HEK293 (cell line): ENCODE results near the gene ZDHHC8.

Experiments used
- CTCF ChIA-PET: fragments of 350-600 bp; formaldehyde crosslinking; extraction: SDS; loops from one replicate; lab custom pipeline; 2021; ENCODE audit warnings: antibody characterized with exemption; lab: Yijun Ruan, JAX
- POLR2A ChIA-PET: fragments of 300-600 bp; formaldehyde crosslinking; extraction: SDS; loops from one replicate; lab custom pipeline; 2020; ENCODE audit warnings: antibody characterized with exemption, inconsistent platforms; lab: Yijun Ruan, JAX
- H3K27ac ChIP-seq: fragments of 200-500 bp; sonication (Bioruptor generic); 2 replicates; pipeline ENCODE4 v1.5.1; 2014; ENCODE audit warnings: low read depth, low read length, control low read depth, inconsistent platforms; ENCODE audit errors: extremely low read depth
- H3K36me3 ChIP-seq, 2 experiments: fragments of 200-500 bp in 1 of 2; sonication (Bioruptor generic) in 1 of 2; 1 replicate in 1 of 2; 2 replicates in 1 of 2; pipeline ENCODE4 v1.5.1; 2014 to 2017; ENCODE audit warnings: inconsistent platforms in 2 of 2, low read length in 2 of 2; ENCODE audit not compliant: control insufficient read depth in 2 of 2, insufficient read depth in 1 of 2
- H3K4me1 ChIP-seq: fragments of 200-500 bp; sonication (Bioruptor generic); 2 replicates; pipeline ENCODE4 v1.5.1; 2014; ENCODE audit warnings: mild to moderate bottlenecking, low read length, inconsistent platforms; ENCODE audit not compliant: control insufficient read depth, insufficient read depth
- H3K4me3 ChIP-seq: 2 replicates; pipeline ENCODE4 v1.5.1; 2011; ENCODE audit warnings: low read depth, mild to moderate bottlenecking, control low read depth, low read length, moderate library complexity
- H3K9me3 ChIP-seq: fragments of 200-500 bp; sonication (Bioruptor generic); 2 replicates; pipeline ENCODE4 v1.5.1; 2014; ENCODE audit warnings: low read depth, low read length, inconsistent platforms; ENCODE audit not compliant: control insufficient read depth, insufficient read depth
- EGR2 ChIP-seq: fragments of 450-650 bp; formaldehyde crosslinking; IDR thresholded peaks from 2 replicates; pipeline ENCODE4 v1.5.1; 2016; ENCODE audit warnings: low read depth, missing biosample characterization, missing genetic modification characterization
- KLF16 ChIP-seq: fragments of 450-650 bp; formaldehyde crosslinking; IDR thresholded peaks from 2 replicates; pipeline ENCODE4 v1.5.1; 2017; ENCODE audit warnings: missing biosample characterization, missing genetic modification characterization
- KLF9 ChIP-seq: fragments of 450-650 bp; formaldehyde crosslinking; IDR thresholded peaks from 2 replicates; pipeline ENCODE4 v1.5.1; 2016; ENCODE audit warnings: missing biosample characterization, missing genetic modification characterization, low read depth
- YY1 ChIP-seq: fragments of 450-650 bp; formaldehyde crosslinking; IDR thresholded peaks from 2 replicates; pipeline ENCODE4 v1.5.1; 2018; ENCODE audit warnings: missing biosample characterization, missing genetic modification characterization
- ZBTB10 ChIP-seq: fragments of 450-650 bp; formaldehyde crosslinking; IDR thresholded peaks from 2 replicates; pipeline ENCODE4 v1.5.1; 2016; ENCODE audit warnings: missing biosample characterization, missing genetic modification characterization
- ZBTB17 ChIP-seq: fragments of 450-650 bp; formaldehyde crosslinking; IDR thresholded peaks from 2 replicates; pipeline ENCODE4 v1.5.1; 2016; ENCODE audit warnings: missing biosample characterization, missing genetic modification characterization
- ZFHX2 ChIP-seq: fragments of 450-650 bp; formaldehyde crosslinking; conservative IDR thresholded peaks from 2 replicates; pipeline ENCODE4 v1.5.1; 2016; ENCODE audit warnings: missing biosample characterization, missing genetic modification characterization
- ZNF24 ChIP-seq: fragments of 450-650 bp; formaldehyde crosslinking; IDR thresholded peaks from 2 replicates; pipeline ENCODE4 v1.5.1; 2016; ENCODE audit warnings: missing biosample characterization, missing genetic modification characterization
- ZNF404 ChIP-seq: fragments of 450-650 bp; formaldehyde crosslinking; IDR thresholded peaks from 2 replicates; pipeline ENCODE4 v1.5.1; 2017; ENCODE audit warnings: missing biosample characterization, missing genetic modification characterization
- ZNF449 ChIP-seq: fragments of 450-650 bp; formaldehyde crosslinking; IDR thresholded peaks from 2 replicates; pipeline ENCODE4 v1.5.1; 2017; ENCODE audit warnings: missing biosample characterization, mild to moderate bottlenecking, missing genetic modification characterization, moderate library complexity
- ZNF544 ChIP-seq: fragments of 450-650 bp; formaldehyde crosslinking; IDR thresholded peaks from 2 replicates; pipeline ENCODE4 v1.5.0; 2017; ENCODE audit warnings: missing biosample characterization, missing genetic modification characterization
- ZNF580 ChIP-seq: fragments of 450-650 bp; formaldehyde crosslinking; IDR thresholded peaks from 2 replicates; pipeline ENCODE4 v1.5.1; 2016; ENCODE audit warnings: missing biosample characterization, missing genetic modification characterization
- ZNF623 ChIP-seq: fragments of 450-650 bp; formaldehyde crosslinking; IDR thresholded peaks from 2 replicates; pipeline ENCODE4 v1.5.1; 2016; ENCODE audit warnings: missing biosample characterization, missing genetic modification characterization
- ZNF670 ChIP-seq: fragments of 450-650 bp; formaldehyde crosslinking; IDR thresholded peaks from 2 replicates; pipeline ENCODE4 v1.5.1; 2016; ENCODE audit warnings: missing biosample characterization, missing genetic modification characterization, low read depth
- ZNF692 ChIP-seq: fragments of 450-650 bp; formaldehyde crosslinking; IDR thresholded peaks from 2 replicates; pipeline ENCODE4 v1.5.1; 2016; ENCODE audit warnings: missing biosample characterization, missing genetic modification characterization

Gene ZDHHC8

GRCh38 chr22:20116951-20117632 is 14.5 kb upstream of the ZDHHC8 start, which contains the start of gene TRMT2A (continued):
- TF ChIP-seq ZNF449 (tag by site-specific recombination) (peak; percentile 49; the same call in 1 of the 2 replicates), ZNF692 (peak; percentile 78), ZNF544 (tag by site-specific recombination) (no peak), ZNF404 (tag by site-specific recombination) (no peak)

GRCh38 chr22:20117633-20118299 is 13.8 kb upstream of the ZDHHC8 start:
- ChIA-PET POLR2A (interaction anchor here (0.6 to 6.1 kb wide), 16 partner anchors 8 to 388 kb away, joined by 3 to 62 read pairs (median 4); partner anchors contain the start of genes DGCR8 and ZDHHC8), CTCF (interaction anchor here (0.7 to 2.1 kb wide), 6 partner anchors 9 to 990 kb away, joined by 3 to 7 read pairs (median 4); no protein-coding TSS in a partner anchor)
- peak; percentile 72 for TF ChIP-seq ZFHX2 (tag by site-specific recombination)
- TF ChIP-seq YY1 (tag by site-specific recombination): no peak
- TF ChIP-seq ZNF670 (tag by site-specific recombination): no peak
- 0 out of 2 replicates have a peak, but pooled peaks have one; percentile 15 for TF ChIP-seq KLF16
- TF ChIP-seq EGR2 (tag by site-specific recombination): peak; percentile 60
- TF ChIP-seq KLF9 (tag by site-specific recombination): peak; percentile 17; the same call in 1 of the 2 replicates
- peak; percentile 70 for TF ChIP-seq ZBTB10
- TF ChIP-seq ZNF24 (tag by site-specific recombination): peak; percentile 68; the same call in 1 of the 2 replicates
- TF ChIP-seq ZNF623 (tag by site-specific recombination): 0 out of 2 replicates have a peak, but pooled peaks have one; percentile 9
- Histone ChIP-seq H3K4me1 (no peaks in the 10 kb centered on the region), H3K9me3 (no peaks in the 10 kb centered on the region), H3K36me3 (peaks cover 25 to 83% of the 10 kb centered on the region in 2 experiments), H3K27ac (peak overlapping the region; percentile 88), H3K4me3 (peak overlapping the region; percentile 93)

GRCh38 chr22:20118300-20119020 is 13.1 kb upstream of the ZDHHC8 start:
- CTCF ChIA-PET: interaction anchor here (0.6 to 2.1 kb wide), 8 partner anchors 8 to 390 kb away, joined by 3 to 7 read pairs (median 4); no protein-coding TSS in a partner anchor

More at GRCh38 chr22:20118300-20119020, 13.1 kb upstream of the ZDHHC8 start:
- Histone ChIP-seq H3K9me3 (no peaks in the 10 kb centered on the region), H3K4me3 (peak overlapping the region; percentile 93), H3K36me3 (peaks cover 32 to 82% of the 10 kb centered on the region in 2 experiments), H3K27ac (peak overlapping the region; percentile 88), H3K4me1 (no peaks in the 10 kb centered on the region)
- POLR2A ChIA-PET: interaction anchor here (0.9 to 6.1 kb wide), 5 partner anchors 11 to 388 kb away, joined by 3 to 62 read pairs (median 7); partner anchors contain the start of genes DGCR8 and ZDHHC8
- TF ChIP-seq ZNF449 (tag by site-specific recombination) (peak; percentile 94), ZNF580 (no peak), ZBTB17 (tag by site-specific recombination) (peak; percentile 60)
